ENCODE results near the gene TM4SF4.

DNA sequence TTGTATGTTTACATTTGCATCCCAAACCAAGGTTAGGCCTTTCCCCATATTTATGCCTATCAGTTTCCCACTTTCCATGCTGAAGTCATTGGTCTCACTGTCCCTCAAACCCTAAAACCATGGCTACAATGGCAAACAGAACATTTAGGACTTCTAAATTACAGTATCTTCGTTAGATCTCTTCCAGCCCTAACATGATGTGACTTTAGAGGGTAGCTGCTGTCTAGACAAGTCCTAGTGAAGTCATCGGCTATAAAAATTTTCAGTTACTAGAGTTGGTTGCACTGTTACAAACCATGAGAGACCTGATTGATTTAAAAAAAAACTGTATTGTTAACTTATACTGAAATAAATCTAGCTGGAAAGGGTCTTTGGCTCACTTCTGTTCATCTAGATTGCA is 54.6 kb downstream of the TM4SF4 start:
- TF ChIP-seq, protein P1, sequence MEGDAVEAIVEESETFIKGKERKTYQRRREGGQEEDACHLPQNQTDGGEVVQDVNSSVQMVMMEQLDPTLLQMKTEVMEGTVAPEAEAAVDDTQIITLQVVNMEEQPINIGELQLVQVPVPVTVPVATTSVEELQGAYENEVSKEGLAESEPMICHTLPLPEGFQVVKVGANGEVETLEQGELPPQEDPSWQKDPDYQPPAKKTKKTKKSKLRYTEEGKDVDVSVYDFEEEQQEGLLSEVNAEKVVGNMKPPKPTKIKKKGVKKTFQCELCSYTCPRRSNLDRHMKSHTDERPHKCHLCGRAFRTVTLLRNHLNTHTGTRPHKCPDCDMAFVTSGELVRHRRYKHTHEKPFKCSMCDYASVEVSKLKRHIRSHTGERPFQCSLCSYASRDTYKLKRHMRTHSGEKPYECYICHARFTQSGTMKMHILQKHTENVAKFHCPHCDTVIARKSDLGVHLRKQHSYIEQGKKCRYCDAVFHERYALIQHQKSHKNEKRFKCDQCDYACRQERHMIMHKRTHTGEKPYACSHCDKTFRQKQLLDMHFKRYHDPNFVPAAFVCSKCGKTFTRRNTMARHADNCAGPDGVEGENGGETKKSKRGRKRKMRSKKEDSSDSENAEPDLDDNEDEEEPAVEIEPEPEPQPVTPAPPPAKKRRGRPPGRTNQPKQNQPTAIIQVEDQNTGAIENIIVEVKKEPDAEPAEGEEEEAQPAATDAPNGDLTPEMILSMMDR (IDR thresholded peaks at IDR 0.05): no peak
- TF ChIP-seq EZH2phosphoT487 (IDR thresholded peaks at IDR 0.05): no peak
